ENCODE measurements around the gene PAK5. TPM values are rescaled to one million over a fixed set of nuclear protein-coding genes. Genes with fewer than 3 reads are reported as not detected.

Gene PAK5
- total and polyA plus RNA-seq, 2 of the 13 experiments (the other 11 are each of a cell fraction or from before 2014, with no cell fraction given), result not detected

- H4K20me1 ChIP-seq (ENCODE audit: insufficient read depth, low read length), result no peaks in the 10 kb centered on the region
- no peaks in the 10 kb centered on the region for H3K79me2 ChIP-seq (ENCODE audit: insufficient read depth, low read length)
- BruUV-seq (replicated peaks), result no TSS peak
- ChIA-PET POLR2A (no interaction called here), CTCF (ENCODE audit: low intra/inter-chr PET ratio, low total read pairs) (no interaction called here)
- DNase-seq (ENCODE audit: low spot score) (no peak), ATAC-seq (no peak), FAIRE-seq (no peak)
- H3K27me3 ChIP-seq (ENCODE audit: control insufficient read depth in 1 of 2, insufficient read depth in 2 of 2, low read length in 2 of 2), result peaks cover 3 to 14% of the 10 kb centered on the region in 2 experiments; a peak in 4 of 5 replicates
- H3K4me2 ChIP-seq (ENCODE audit: low read depth, low read length), result no peak overlapping the region
- in situ Hi-C loops (cut with HindIII; ENCODE audit: extremely low pct_ligation_motif_present, low pct_unique_long_range_greater_than_20kb), result no loop called here
- intact Hi-C loops (cut with micrococcal nuclease; ENCODE audit: unreplicated experiment), result no loop called here
- no peak overlapping the region for H2AFZ ChIP-seq (ENCODE audit: low read length)
- no peaks in the 10 kb centered on the region for H3K4me1 ChIP-seq (ENCODE audit: insufficient read depth, low read length)
- 8% methylated on average over 2 of the region's 2 CpGs for WGBS (ENCODE audit: low lambda C conversion rate)
- no peaks in the 10 kb centered on the region for H3K36me3 ChIP-seq (replicated peaks in 1 of 2; ENCODE audit: control insufficient read depth in 1 of 2, insufficient read depth in 2 of 2, low read length in 2 of 2)
- H3K27ac ChIP-seq (ENCODE audit: extremely low read length, insufficient read depth, low read length), result no peak overlapping the region
- H3K4me3 ChIP-seq (replicated peaks in 1 of 3; ENCODE audit: insufficient read depth in 1 of 3, low read depth in 2 of 3, low read length in 3 of 3), result no peak overlapping the region
- TF ChIP-seq HOXD1 (CRISPR knock-in tag; IDR thresholded peaks at IDR 0.05), result no peak
- no peak for TF ChIP-seq LBX2 (CRISPR knock-in tag; IDR thresholded peaks at IDR 0.05; ENCODE audit: borderline replicate concordance)
- no peak for TF ChIP-seq KDM2A (CRISPR knock-in tag; IDR thresholded peaks at IDR 0.05; ENCODE audit: borderline replicate concordance, low read depth)
- no peak for TF ChIP-seq GMEB2 (CRISPR knock-in tag; IDR thresholded peaks at IDR 0.05; ENCODE audit: low read depth)
- no peak for TF ChIP-seq ZUFSP (CRISPR knock-in tag; IDR thresholded peaks at IDR 0.05; ENCODE audit: borderline replicate concordance)
- TF ChIP-seq ZMYM4 (CRISPR knock-in tag; IDR thresholded peaks at IDR 0.05), result no peak
- no peak for TF ChIP-seq ZNF615 (CRISPR knock-in tag; IDR thresholded peaks at IDR 0.05; ENCODE audit: borderline replicate concordance)
- no peak for TF ChIP-seq TFDP2 (CRISPR knock-in tag; IDR thresholded peaks at IDR 0.05)
- no peak for TF ChIP-seq EP300 (IDR thresholded peaks at IDR 0.05; ENCODE audit: low read depth in 2 of 2, low read length in 2 of 2)
- TF ChIP-seq EP300 (CRISPR knock-in tag; IDR thresholded peaks at IDR 0.05; ENCODE audit: borderline replicate concordance), result no peak
- TF ChIP-seq ZNF598 (CRISPR knock-in tag; IDR thresholded peaks at IDR 0.05; ENCODE audit: borderline replicate concordance), result no peak
- no peaks in the 10 kb centered on the region for H3K9me3 ChIP-seq (ENCODE audit: low read length)
- H3K9ac ChIP-seq (ENCODE audit: insufficient read depth, low read depth, low read length), result no peak overlapping the region
Measured at GRCh38 chr20:9501473-9501872, 337.4 kb downstream of the PAK5 start.
